AML-193 (cell line): ENCODE data around the gene GNG2.

Experiments used
- DNase-seq, 2 experiments: peaks; one replicate each; lab custom pipeline; 2025; lab: John Stamatoyannopoulos, UW

GNG2 gene

GRCh38 chr14:51856792-51857296 is 3.6 kb upstream of the GNG2 start:
- no peak for DNase-seq

- no peak for DNase-seq
These were observed 1.3 kb upstream of the GNG2 start for GRCh38 chr14:51859131-51859530.

DNA sequence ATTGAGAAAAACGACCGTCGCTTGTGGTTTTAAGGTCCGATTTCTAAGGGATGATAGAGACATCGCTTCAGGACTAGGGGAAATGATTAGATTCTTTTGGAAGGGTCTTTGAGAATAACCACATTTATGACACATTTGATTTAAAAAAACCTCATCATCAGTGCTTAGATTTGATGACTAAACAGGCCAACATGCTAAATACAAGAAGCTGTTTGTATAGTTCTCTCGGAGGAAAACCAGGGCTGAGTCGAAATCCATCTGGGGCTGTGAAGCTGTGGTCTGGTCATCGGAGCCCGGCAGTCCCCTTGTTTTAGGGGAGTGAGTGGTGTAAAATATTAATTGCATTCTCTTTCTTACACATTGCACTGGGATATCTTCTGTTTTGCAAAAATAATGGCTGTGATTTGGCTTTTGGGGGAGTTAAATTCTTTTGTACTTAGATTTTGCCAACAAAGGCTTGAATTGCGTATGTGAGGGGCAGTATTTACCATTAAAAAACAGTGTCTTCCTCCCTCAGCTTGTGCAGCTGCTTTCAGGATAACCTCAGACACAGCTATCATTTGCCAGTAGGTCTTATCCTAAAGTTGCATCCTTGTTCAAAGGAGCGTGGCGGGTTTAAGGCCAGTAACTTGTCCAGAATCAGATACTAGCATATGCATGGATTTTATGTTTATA is 550 bp downstream of the GNG2 start:
- no peak for DNase-seq

- no peak for DNase-seq
These were observed 1.9 kb downstream of the GNG2 start for GRCh38 chr14:51862176-51862796.

DNA sequence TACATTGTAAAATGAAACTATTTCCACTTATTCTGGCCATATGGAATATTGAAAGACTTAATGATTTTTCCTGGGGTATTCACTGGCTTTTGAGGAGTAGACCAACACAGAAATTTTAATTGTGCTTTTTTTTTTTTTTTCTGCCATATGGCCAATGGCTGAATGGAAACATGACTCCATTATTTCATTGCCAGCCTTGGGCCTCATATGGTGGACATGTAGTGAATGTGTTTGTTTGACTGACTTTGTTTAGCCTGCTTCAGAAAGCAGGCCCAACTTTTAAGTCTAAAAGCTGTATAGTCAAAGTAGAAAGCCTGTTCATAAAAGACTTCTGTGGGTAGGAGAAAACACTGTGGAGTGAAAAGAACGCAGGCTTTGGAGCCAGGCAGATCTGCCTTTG is 2.4 kb downstream of the GNG2 start:
- no peak for DNase-seq

GRCh38 chr14:51865953-51866747 is 5.7 kb downstream of the GNG2 start:
- no peak for DNase-seq

DNA sequence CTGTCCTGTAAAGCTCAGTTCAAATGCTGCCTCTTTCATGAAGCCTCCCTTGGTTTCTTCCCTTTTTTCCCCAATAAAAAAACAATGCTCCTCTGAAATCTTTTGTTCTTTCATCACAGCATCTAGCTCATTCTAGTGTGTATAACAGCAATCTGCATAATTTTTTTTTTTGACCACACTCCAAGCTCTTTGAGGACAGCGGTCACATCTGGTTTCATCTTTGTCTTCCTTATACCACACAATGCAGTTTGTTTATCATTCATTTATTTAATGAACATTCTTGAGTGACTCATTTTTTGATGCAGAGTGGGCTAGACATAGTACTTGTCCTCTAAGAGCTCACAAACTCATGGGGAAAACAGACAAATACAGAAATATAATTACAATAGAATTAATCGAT is 7.3 kb downstream of the GNG2 start:
- no peak for DNase-seq

DNA sequence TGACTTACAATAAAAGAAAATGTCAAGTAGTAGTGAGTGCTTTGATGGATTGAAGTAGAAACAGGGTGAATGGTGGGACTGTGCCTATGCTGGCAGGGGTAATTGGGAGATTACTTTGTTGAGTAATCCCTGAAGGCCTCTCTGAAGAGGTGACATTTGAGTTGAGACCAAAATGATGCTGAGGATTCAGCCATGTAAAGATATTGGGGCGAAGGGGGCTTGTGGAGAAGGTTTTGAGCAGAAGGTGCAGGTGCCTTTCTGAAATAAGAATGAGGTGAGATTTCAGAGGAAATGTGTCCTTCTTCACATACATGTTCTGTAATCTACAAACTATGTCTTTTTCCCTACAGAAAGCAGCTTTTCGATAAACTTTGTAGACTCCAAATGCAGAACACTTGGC is 8.0 kb downstream of the GNG2 start:
- no peak for DNase-seq

DNA sequence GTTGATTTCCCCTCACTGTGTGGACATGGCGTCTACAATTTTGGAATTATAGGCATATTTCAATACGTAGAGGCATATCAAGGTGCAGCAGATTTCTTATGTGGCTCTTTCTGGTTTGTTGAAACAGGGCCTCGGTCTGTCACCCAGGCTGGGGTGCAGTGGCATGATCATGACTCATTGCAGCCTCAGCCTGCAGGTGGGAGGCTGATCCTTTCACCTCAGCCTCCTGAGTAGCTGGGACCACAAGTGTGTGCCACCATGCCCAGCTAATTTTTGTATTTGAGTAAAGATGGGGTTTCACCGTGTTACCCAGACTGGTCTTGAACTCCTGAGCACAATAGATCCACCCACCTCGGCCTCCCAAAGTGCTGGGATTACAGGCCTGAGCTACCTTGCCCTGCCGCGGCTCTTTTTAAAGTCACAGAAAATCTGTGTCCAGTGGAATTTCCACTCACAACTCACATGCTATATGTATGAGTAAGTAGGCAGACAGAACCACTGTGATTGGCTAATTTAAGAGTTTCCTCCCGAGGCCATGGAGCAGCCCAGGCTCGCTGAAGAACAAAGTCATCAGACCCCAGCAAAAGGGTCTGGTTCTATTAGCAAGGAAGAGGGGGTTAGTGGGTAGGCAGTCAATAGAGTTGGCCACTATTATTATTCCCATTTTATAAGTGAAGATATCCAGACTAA is 9.1 kb downstream of the GNG2 start:
- no peak for DNase-seq

DNA sequence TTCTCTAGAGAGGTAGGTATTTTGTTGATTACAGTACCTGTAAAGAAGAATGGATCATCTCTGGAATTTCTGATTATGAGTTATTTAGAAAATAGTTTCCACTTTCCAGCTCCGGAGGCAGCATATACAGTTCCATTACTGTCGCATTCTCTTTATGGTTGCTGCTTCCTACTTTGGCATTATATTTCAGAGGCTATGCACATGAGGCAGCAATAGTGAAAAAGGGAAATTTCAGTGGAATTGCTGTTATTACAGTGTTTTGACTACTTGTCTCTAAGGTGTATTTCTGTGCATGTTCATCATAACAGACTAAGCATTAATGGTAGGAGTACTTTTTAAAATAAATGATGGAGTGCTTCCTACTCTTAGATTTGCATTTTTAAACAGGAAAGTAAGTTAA is 10.2 kb downstream of the GNG2 start:
- no peak for DNase-seq

- DNase-seq = no peak
These were observed 11.4 kb downstream of the GNG2 start for GRCh38 chr14:51871846-51872245.

DNA sequence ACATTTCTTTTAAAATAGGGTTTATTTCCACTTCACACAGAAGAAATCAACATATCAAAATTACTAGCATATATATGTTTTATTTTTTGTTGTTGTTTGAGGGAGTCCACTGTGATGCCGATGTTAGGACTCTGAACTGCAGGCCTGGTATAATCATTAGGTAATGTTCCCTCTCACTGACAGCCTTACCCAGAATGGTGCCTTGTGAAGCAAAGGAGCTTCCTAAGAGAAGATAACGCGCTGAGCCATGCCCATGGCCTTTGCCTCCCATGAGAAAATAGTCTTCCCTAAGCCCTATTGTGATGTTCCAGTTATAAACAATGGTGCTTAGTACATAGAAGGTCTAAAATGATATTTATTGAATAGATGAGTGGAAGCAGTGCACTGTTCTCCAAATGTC is 12.0 kb downstream of the GNG2 start:
- DNase-seq = no peak

GRCh38 chr14:51873221-51873893 is 12.9 kb downstream of the GNG2 start:
- peak; percentile 85 to 88 for DNase-seq

GRCh38 chr14:51877810-51878209 is 17.4 kb downstream of the GNG2 start:
- DNase-seq = no peak

GRCh38 chr14:51879170-51879569 is 18.8 kb downstream of the GNG2 start:
- no peak for DNase-seq

- DNase-seq = no peak
These were observed 20.6 kb downstream of the GNG2 start for GRCh38 chr14:51880835-51881580.

GRCh38 chr14:51881636-51882035 is 21.2 kb downstream of the GNG2 start:
- DNase-seq = no peak

DNA sequence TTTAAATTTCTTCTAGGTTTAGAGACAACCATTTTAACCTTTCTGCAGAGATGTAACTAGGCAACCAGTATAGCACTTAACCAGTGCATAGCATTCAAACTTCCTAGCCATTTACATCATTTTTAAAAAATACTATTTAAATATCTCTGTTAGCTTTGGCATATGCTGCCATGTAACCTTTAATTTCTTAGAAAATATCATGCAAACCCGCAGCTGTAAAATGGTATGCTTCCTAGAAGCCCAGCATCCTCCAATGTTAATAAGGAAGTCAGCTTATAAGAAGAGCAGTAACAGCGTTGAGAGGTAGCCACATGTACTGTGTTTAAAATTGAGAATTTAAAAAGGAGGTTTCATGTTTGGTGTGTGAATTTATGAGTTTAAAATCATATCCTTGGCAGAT is 22.8 kb downstream of the GNG2 start:
- no peak for DNase-seq

DNA sequence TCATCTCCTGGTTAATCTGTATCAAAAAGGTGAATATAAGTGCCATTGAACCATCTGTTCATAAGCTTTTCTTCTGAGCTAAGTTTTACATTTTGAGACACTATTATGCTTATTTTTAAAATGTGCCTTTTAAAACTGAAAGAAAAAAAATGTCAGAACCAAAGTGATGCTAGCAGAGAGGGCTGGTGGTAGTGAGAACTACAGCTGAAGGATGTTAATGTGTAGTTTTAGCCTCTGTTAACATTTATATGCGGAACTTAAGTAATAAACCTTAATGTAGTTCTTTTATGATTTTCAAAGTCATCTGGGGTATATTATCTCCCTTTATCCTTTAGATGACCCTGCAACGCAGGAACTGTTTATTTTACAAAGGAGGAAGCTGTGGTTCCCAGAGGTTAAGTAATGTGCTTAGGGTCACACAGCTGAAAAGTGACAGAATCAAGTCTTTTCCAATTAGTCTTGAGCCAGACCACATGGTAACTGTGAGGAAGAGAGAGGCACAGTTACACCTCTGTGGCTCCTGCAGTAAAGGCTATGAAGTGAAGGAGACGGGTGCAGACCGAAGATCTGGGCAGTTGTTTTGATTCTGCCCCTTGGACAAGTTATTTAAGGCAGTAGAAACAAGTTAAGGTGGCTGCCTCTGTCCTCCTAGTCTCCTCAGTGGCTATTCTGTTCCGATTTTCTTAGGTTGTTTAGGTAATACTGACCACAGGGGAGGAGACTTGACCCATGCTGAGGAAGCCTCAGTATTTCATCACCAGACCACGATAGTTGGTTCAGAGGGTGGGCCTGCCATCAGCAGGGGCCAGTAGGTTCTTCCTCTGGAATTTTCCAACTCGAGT is 23.9 kb downstream of the GNG2 start:
- DNase-seq = peak; percentile 94

DNA sequence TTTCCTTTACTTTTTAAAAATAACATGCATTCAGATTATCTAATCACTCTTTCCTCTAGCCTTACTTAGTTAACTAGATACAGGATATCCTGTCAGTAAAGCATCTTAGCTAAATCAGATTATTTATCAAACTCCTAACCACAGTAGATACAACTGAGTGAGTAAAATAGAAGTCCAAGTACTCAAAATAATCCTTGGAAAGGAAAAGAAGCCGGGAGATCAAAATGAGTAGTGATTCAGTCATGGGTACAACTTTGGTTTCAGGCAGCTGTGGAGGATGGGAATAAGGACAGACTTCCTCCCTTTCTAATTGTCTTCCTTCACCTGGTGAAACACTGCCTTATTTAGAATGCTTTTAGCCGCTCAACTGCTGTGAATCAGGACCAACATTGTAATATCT is 29.4 kb downstream of the GNG2 start:
- DNase-seq = no peak
